Measurements from ENCODE around the gene UNC13D. TPM values are rescaled to one million over a fixed set of nuclear protein-coding genes. Genes with fewer than 3 reads are reported as not detected.

The UNC13D gene
- total RNA-seq, 1 experiment from 2014 or later = 20.2 TPM

- H3K27ac ChIP-seq (ENCODE audit: low read depth, low read length) = peak overlapping the region; percentile 3; the same call in 1 of the 2 replicates
- H2AFZ ChIP-seq (ENCODE audit: low read depth, low read length, poor library complexity, severe bottlenecking) = no peak overlapping the region
- POLR2A ChIA-PET = no interaction called here
- RAD21 ChIA-PET (ENCODE audit: low non-redundant PET in 1 of 2, low total read pairs in 2 of 2, uncharacterized antibody in 2 of 2, unreplicated experiment in 2 of 2) = no interaction called here
- BruUV-seq (replicated peaks) = no TSS peak
- H3K79me2 ChIP-seq (ENCODE audit: insufficient read depth, low read length) = peaks cover 13% of the 10 kb centered on the region; the same call in 1 of the 2 replicates
- CTCF ChIA-PET = interaction anchor here (2.9 kb wide), 1 partner anchor 12 kb away, joined by 10 read pairs; no protein-coding TSS in a partner anchor
- ATAC-seq = no peak
- no peak overlapping the region for H3K9ac ChIP-seq (ENCODE audit: low read length)
- peaks cover 31 to 54% of the 10 kb centered on the region in 2 experiments for H3K4me1 ChIP-seq (ENCODE audit: control insufficient read depth in 1 of 2, insufficient read depth in 2 of 2, low read length in 2 of 2)
- DNase-seq (ENCODE audit: low read depth, low spot score) = no peak
- H4K20me1 ChIP-seq (ENCODE audit: insufficient read depth) = no peaks in the 10 kb centered on the region
- H3K27me3 ChIP-seq (ENCODE audit: insufficient read depth, low read length) = no peaks in the 10 kb centered on the region
- no peaks in the 10 kb centered on the region for H3K9me3 ChIP-seq (ENCODE audit: control insufficient read depth in 1 of 2, insufficient read depth in 1 of 2, low read depth in 1 of 2, low read length in 2 of 2)
- intact Hi-C loops (cut with micrococcal nuclease) = no loop called here
- TF ChIP-seq EZH2 (IDR thresholded peaks at IDR 0.05) (no peak), POLR2AphosphoS5 (IDR thresholded peaks at IDR 0.05; ENCODE audit: low read depth, low read length) (no peak), ZFX (IDR thresholded peaks at IDR 0.05) (no peak), ZBTB33 (IDR thresholded peaks at IDR 0.05; ENCODE audit: extremely low read depth, insufficient replicate concordance, low read length) (no peak), ZNF274 (IDR thresholded peaks at IDR 0.05; ENCODE audit: low read depth, low read length) (no peak), SP1 (IDR thresholded peaks at IDR 0.05; ENCODE audit: low read depth) (no peak), FOSL1 (IDR thresholded peaks at IDR 0.05; ENCODE audit: low read depth) (no peak), ATF3 (IDR thresholded peaks at IDR 0.05) (no peak), JUND (IDR thresholded peaks at IDR 0.05) (no peak), SIN3A (IDR thresholded peaks at IDR 0.05; ENCODE audit: low read depth) (no peak), YY1 (IDR thresholded peaks at IDR 0.05; ENCODE audit: extremely low read depth, insufficient replicate concordance, low read depth, low read length) (no peak), SRF (IDR thresholded peaks at IDR 0.05; ENCODE audit: low read depth) (no peak), EZH2phosphoT487 (IDR thresholded peaks at IDR 0.05; ENCODE audit: borderline replicate concordance) (no peak), ELF1 (IDR thresholded peaks at IDR 0.05; ENCODE audit: borderline replicate concordance, low read depth) (no peak), RAD21 (IDR thresholded peaks at IDR 0.05; ENCODE audit: low read depth) (no peak), MAX (IDR thresholded peaks at IDR 0.05) (no peak), TCF7L2 (IDR thresholded peaks at IDR 0.05; ENCODE audit: borderline replicate concordance, extremely low read depth, insufficient read depth, insufficient read length) (no peak), EGR1 (IDR thresholded peaks at IDR 0.05; ENCODE audit: low read depth) (no peak), CBX3 (IDR thresholded peaks at IDR 0.05; ENCODE audit: low read depth) (no peak), CEBPB (IDR thresholded peaks at IDR 0.05; ENCODE audit: low read depth) (no peak)
- peaks cover 25 to 27% of the 10 kb centered on the region in 2 experiments; a peak in 3 of 4 replicates for H3K36me3 ChIP-seq (ENCODE audit: control insufficient read depth in 1 of 2, insufficient read depth in 2 of 2, low read length in 2 of 2)
- H3K9me2 ChIP-seq (ENCODE audit: insufficient read depth) = no peaks in the 10 kb centered on the region
- no peak overlapping the region for H3K4me2 ChIP-seq (ENCODE audit: low read length)
- no peak overlapping the region for H3K4me3 ChIP-seq (replicated peaks in 1 of 2; ENCODE audit: low read depth in 1 of 2, low read length in 2 of 2)
Observed at GRCh38 chr17:75849279-75849646, 5.1 kb upstream of the UNC13D start.
